ENCODE measurements around the gene MYRFL. TPM values are rescaled to one million over a fixed set of nuclear protein-coding genes. Genes with fewer than 3 reads are reported as not detected.

The MYRFL gene
- total and polyA plus RNA-seq, 12 donors = 0.10 to 0.51 (median 0.30) TPM; not detected in 4

DNA sequence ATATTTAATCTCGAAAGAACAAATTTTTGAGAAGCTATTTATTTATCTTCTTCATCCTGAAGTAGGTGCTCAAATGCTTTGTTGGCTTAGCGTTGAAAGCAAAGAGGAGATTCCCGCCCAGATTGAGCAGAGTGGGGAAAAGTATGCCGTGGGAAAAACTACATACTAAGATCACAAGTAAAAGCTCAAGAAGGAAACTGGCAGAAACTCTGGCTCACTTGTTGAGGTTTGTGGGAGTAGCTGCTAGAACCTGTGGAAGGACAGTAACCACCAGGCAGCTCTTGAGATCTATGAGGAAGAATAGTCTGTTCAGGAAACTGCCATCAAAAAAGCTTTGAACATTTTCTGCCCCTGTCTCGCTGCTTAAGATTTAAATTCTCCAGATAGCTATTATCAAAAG is 3.9 kb downstream of the MYRFL start:
- no peak for DNase-seq
- intact Hi-C loops (cut with DNase I) = no loop called here
- no peaks in the 10 kb centered on the region for H3K36me3 ChIP-seq
- no peaks in the 10 kb centered on the region for H3K4me1 ChIP-seq
- no peak overlapping the region for H3K4me3 ChIP-seq
- H3K9me3 ChIP-seq = no peaks in the 10 kb centered on the region
- H3K27ac ChIP-seq = no peak overlapping the region
- H3K27me3 ChIP-seq = peaks cover 0 to 7% (median 0%) of the 10 kb centered on the region in 7 donors
- no peak for ATAC-seq
- 69 to 71% methylated on average over 5 of the region's 5 CpGs for WGBS, 2 donors
- TF ChIP-seq, protein P1, sequence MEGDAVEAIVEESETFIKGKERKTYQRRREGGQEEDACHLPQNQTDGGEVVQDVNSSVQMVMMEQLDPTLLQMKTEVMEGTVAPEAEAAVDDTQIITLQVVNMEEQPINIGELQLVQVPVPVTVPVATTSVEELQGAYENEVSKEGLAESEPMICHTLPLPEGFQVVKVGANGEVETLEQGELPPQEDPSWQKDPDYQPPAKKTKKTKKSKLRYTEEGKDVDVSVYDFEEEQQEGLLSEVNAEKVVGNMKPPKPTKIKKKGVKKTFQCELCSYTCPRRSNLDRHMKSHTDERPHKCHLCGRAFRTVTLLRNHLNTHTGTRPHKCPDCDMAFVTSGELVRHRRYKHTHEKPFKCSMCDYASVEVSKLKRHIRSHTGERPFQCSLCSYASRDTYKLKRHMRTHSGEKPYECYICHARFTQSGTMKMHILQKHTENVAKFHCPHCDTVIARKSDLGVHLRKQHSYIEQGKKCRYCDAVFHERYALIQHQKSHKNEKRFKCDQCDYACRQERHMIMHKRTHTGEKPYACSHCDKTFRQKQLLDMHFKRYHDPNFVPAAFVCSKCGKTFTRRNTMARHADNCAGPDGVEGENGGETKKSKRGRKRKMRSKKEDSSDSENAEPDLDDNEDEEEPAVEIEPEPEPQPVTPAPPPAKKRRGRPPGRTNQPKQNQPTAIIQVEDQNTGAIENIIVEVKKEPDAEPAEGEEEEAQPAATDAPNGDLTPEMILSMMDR (IDR thresholded peaks at IDR 0.05) = no peak

DNA sequence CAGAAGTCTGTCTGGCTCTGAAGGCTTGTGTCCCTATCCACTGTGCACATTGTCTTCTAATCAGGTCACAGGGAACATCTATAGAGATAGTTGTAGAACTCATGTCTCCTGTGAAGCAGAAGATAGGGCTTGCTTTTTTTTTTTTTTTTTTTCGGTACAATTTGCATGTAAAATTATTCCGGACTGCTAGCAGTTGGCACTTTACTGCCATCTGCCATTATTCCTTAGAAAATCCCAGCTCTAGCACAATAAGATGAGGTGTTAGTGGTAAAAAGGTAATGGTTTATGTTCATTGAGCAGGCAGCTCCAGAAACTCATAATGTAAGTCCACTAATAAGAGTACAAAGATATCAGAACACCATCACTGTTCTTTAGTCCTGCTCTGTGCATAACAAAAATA is 8.7 kb downstream of the MYRFL start:
- Histone ChIP-seq H3K4me3 (no peak overlapping the region), H3K9me3 (no peaks in the 10 kb centered on the region), H3K4me1 (peaks cover 0 to 2% (median 0%) of the 10 kb centered on the region in 9 donors), H3K27me3 (no peaks in the 10 kb centered on the region), H3K27ac (no peak overlapping the region), H3K36me3 (no peaks in the 10 kb centered on the region)
- DNase-seq (no peak), ATAC-seq (no peak)
- intact Hi-C loops (cut with DNase I) = no loop called here
- 66 to 96% methylated on average over 2 of the region's 2 CpGs for WGBS, 2 donors
- TF ChIP-seq, protein P1 (IDR thresholded peaks at IDR 0.05) = no peak

DNA sequence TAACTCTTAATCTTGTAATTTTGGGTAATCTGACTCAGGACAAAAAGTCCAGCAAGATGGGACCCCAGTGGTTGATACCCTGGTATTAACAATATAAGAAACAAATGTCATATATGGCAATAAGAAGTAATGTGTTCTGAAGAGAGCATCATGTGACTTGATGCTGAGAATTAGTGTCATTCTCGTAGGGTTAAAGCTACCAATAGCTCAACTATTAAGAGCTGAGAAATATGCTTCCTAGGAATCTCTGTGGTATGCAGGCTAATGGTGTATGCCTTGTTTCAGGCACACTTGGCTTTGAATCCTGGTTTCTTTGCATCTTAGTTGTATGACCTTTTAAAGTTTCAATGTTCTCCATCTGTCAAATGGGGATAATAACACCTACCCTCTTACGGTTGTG is 9.1 kb downstream of the MYRFL start:
- TF ChIP-seq, protein P1 (IDR thresholded peaks at IDR 0.05) = no peak
- Histone ChIP-seq H3K4me3 (no peak overlapping the region), H3K4me1 (peaks cover 0 to 2% (median 0%) of the 10 kb centered on the region in 9 donors), H3K27me3 (no peaks in the 10 kb centered on the region), H3K27ac (no peak overlapping the region), H3K9me3 (no peaks in the 10 kb centered on the region), H3K36me3 (no peaks in the 10 kb centered on the region)
- ATAC-seq = no peak
- DNase-seq = no peak
- intact Hi-C loops (cut with DNase I) = no loop called here
- WGBS, 2 donors = 73 to 86% methylated on average over 2 of the region's 2 CpGs

DNA sequence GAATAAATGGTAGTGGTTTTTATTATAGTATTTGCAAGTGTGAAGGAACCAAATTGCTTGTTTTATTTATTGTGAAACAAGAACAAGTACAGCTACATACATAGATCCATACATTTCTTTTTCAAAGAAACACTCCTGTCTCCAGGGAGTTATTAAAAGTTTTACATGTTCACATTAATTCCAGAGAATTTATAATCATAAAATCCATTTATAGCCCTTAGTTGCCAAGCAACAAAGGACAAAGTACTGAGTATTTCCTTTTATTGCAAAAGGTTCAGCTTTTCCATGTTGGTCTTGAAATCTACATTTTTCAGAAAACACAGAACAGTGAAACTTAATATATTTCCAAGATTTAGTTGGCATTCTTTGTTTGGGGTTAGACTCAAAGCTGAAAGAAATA is 9.5 kb downstream of the MYRFL start:
- Histone ChIP-seq H3K27me3 (no peaks in the 10 kb centered on the region), H3K27ac (no peak overlapping the region), H3K4me3 (no peak overlapping the region), H3K36me3 (no peaks in the 10 kb centered on the region), H3K4me1 (peaks cover 0 to 2% (median 0%) of the 10 kb centered on the region in 9 donors), H3K9me3 (no peaks in the 10 kb centered on the region)
- no peak for DNase-seq
- no peak for ATAC-seq
- intact Hi-C loops (cut with DNase I) = no loop called here
- TF ChIP-seq, protein P1 (IDR thresholded peaks at IDR 0.05) = no peak

Measured in heart right ventricle (tissue), 16 donors.